ENCODE measurements around the gene ALX4. TPM values are rescaled to one million over a fixed set of nuclear protein-coding genes. Genes with fewer than 3 reads are reported as not detected.

The ALX4 gene
- total and polyA plus RNA-seq, 2 of the 8 experiments (the other 6 are each of a cell fraction or from before 2014, with no cell fraction given): not detected

DNA sequence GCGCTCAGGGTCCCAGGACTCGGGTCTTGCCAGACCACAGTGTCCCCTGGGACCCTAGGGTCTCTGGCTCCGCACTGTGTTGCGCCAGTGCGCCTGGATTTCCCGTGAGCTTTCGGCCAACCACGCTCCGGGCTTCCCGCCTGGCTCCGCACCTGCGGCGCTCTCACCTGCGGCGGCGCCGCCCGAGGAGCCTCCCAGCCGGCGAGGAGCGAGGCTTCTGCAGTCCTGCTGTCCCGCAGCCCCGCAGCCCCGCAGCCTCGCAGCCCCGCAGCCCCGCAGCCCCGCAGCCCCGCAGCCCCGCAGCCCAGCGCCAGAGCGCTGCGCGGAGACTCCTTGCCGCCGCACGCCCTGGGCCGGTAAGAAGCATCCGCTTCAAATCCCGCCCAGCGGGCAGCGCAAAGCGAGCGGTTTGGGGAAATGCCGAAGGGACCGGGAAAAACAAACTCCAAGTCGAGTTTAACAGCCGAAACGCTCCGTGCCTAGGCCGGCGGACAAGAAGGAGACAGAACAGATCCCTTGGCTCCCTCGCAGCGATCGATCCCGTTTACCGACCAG, 939 bp downstream of the ALX4 start (continued):
- TF ChIP-seq CHD7 (IDR thresholded peaks at IDR 0.05; ENCODE audit: insufficient replicate concordance, low read length) (no peak), EP300 (IDR thresholded peaks at IDR 0.05; ENCODE audit: borderline replicate concordance in 1 of 2, low read depth in 2 of 2, low read length in 2 of 2) (no peak), SP2 (IDR thresholded peaks at IDR 0.05; ENCODE audit: low read length) (no peak), SUZ12 (IDR thresholded peaks at IDR 0.05; ENCODE audit: low read length) (peak; percentile 90; the same call in 1 of the 2 replicates), POLR2AphosphoS5 (IDR thresholded peaks at IDR 0.05; ENCODE audit: low read depth, low read length) (no peak), TAF1 (IDR thresholded peaks at IDR 0.05; ENCODE audit: low read depth, low read length) (no peak), CHD1 (IDR thresholded peaks at IDR 0.05; ENCODE audit: low read depth, low read length) (no peak), ZNF274 (IDR thresholded peaks at IDR 0.05; ENCODE audit: borderline replicate concordance, extremely low read depth, low read length) (no peak)
- TF ChIP-seq, protein P1, sequence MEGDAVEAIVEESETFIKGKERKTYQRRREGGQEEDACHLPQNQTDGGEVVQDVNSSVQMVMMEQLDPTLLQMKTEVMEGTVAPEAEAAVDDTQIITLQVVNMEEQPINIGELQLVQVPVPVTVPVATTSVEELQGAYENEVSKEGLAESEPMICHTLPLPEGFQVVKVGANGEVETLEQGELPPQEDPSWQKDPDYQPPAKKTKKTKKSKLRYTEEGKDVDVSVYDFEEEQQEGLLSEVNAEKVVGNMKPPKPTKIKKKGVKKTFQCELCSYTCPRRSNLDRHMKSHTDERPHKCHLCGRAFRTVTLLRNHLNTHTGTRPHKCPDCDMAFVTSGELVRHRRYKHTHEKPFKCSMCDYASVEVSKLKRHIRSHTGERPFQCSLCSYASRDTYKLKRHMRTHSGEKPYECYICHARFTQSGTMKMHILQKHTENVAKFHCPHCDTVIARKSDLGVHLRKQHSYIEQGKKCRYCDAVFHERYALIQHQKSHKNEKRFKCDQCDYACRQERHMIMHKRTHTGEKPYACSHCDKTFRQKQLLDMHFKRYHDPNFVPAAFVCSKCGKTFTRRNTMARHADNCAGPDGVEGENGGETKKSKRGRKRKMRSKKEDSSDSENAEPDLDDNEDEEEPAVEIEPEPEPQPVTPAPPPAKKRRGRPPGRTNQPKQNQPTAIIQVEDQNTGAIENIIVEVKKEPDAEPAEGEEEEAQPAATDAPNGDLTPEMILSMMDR (IDR thresholded peaks at IDR 0.05; ENCODE audit: control extremely low read depth in 1 of 3, insufficient read depth in 1 of 3, low read depth in 1 of 3, low read length in 3 of 3): no peak
